Mesendoderm (in vitro differentiated cells): ENCODE measurements around the gene C5orf24. TPM values are rescaled to one million over a fixed set of nuclear protein-coding genes. Genes with fewer than 3 reads are reported as not detected.

Experiments used
- DNase-seq: peaks from one replicate; pipeline ENCODE4 v3.0.0; 2013
- H2AK5ac ChIP-seq: 2 replicates; pipeline ENCODE4 v1.6.1; 2013; ENCODE audit warnings: low read length, inconsistent platforms
- H2BK120ac ChIP-seq: 2 replicates; pipeline ENCODE4 v1.6.1; 2013; ENCODE audit warnings: low read depth, mild to moderate bottlenecking, low read length, moderate library complexity, mixed read lengths
- H2BK15ac ChIP-seq: replicated peaks from 2 replicates; pipeline ENCODE4 v1.6.1; 2013; ENCODE audit warnings: low read depth, mild to moderate bottlenecking, moderate library complexity
- H2BK5ac ChIP-seq: 2 replicates; pipeline ENCODE4 v1.6.1; 2013; ENCODE audit warnings: low read length, inconsistent platforms
- H3K18ac ChIP-seq: 2 replicates; pipeline ENCODE4 v1.6.1; 2013; ENCODE audit warnings: mild to moderate bottlenecking, low read length, mixed read lengths
- H3K23ac ChIP-seq: one replicate; pipeline ENCODE4 v1.6.1; 2013; ENCODE audit warnings: low read length
- H3K27ac ChIP-seq: 2 replicates; pipeline ENCODE4 v1.5.1; 2013; ENCODE audit warnings: low read depth, mild to moderate bottlenecking, inconsistent platforms, low read length, moderate library complexity
- H3K27me3 ChIP-seq: 2 replicates; pipeline ENCODE4 v1.6.1; 2013; ENCODE audit warnings: low read length, control low read depth, mild to moderate bottlenecking, inconsistent platforms; ENCODE audit not compliant: insufficient read depth, poor library complexity
- H3K36me3 ChIP-seq: 2 replicates; pipeline ENCODE4 v1.6.1; 2013; ENCODE audit warnings: low read length, inconsistent platforms; ENCODE audit not compliant: control insufficient read depth, insufficient read depth
- H3K4ac ChIP-seq: one replicate; pipeline ENCODE4 v1.6.1; 2013; ENCODE audit warnings: low read depth, mild to moderate bottlenecking, low read length, moderate library complexity
- H3K4me1 ChIP-seq: 2 replicates; pipeline ENCODE4 v1.6.1; 2013; ENCODE audit warnings: low read depth, low read length, inconsistent platforms; ENCODE audit not compliant: control insufficient read depth
- H3K4me2 ChIP-seq: 2 replicates; pipeline ENCODE4 v1.6.1; 2013; ENCODE audit warnings: low read length
- H3K4me3 ChIP-seq: 2 replicates; pipeline ENCODE4 v1.5.1; 2013; ENCODE audit warnings: mild to moderate bottlenecking, low read length
- H3K56ac ChIP-seq: one replicate; pipeline ENCODE4 v1.6.1; 2013; ENCODE audit warnings: low read length
- H3K79me1 ChIP-seq: 2 replicates; pipeline ENCODE4 v1.6.1; 2013; ENCODE audit warnings: low read length, inconsistent platforms
- H3K79me2 ChIP-seq: 2 replicates; pipeline ENCODE4 v1.6.1; 2013; ENCODE audit warnings: mild to moderate bottlenecking, low read length; ENCODE audit not compliant: control insufficient read depth, insufficient read depth
- H3K9ac ChIP-seq: 2 replicates; pipeline ENCODE4 v1.6.1; 2013; ENCODE audit warnings: low read length, inconsistent platforms
- H4K5ac ChIP-seq: one replicate; pipeline ENCODE4 v1.6.1; 2013; ENCODE audit warnings: low read length
- H4K8ac ChIP-seq: one replicate; pipeline ENCODE4 v1.6.1; 2013; ENCODE audit warnings: low read depth, mild to moderate bottlenecking, control low read depth, low read length, moderate library complexity
- WGBS: extraction: QIAGEN DNeasy Blood & Tissue Kit; methylation state at CpG from one replicate; pipeline ENCODE4 v1.1.7; 2013; ENCODE audit warnings: low lambda C conversion rate, missing lambda C conversion rate; ENCODE audit not compliant: insufficient coverage; ENCODE audit errors: extremely low coverage; 5-methylcytosine and 5-hydroxymethylcytosine counted together
- polyA plus RNA-seq, 2 experiments: library from polyadenylated mRNA; stranded (reverse); fragments of 200-250 nt; gene quantifications; one replicate each; pipeline ENCODE4 v1.2.3, GENCODE V29; 2013

Gene C5orf24
- polyA plus RNA-seq (2013, experiment 1 of 2): 16.7 TPM
- polyA plus RNA-seq (2013, experiment 2 of 2): 20.0 TPM

DNA sequence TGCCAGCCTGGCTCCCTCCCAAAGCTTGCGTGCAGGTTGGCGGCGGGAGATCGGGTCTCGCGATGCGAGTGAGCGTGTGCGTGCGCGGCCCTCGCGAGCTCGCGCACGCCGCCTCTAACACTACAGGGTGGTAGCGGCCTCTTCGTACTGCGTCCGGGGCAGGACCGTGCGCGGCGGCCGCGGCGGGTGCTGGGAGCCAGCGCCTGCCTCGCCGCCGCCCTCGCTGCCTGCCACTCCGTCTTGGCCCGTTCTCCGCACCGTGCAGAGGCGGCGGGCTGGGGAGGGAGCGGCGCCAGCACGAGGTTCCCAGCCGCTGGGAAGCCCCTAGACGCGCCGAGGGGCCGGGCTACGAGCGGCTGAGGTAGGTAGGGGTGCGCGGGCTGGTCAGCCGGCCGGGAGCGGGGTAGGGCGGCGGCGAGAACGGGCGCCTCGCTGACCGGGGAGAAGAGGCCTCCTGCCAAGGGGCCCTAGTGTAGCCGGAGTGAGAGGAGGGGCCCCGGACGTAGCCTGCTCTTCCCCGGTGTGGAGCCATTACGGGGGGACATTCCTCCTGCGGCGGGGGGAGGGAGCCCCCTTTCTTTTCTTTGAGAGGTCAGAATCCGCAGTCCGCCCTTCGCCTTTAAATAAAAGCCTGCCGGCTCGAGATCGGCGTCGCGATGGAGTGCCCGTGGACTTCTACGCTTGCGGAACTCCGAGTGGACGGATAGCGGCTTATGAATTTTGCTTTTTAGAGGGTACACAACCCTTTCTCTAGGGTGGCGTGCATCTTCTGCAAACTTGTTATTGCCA, at the start of gene C5orf24:
TSS of gene C5orf24 (plus strand) at position 117 of the 789 bp plus-strand sequence. CDS start 8,933 bp downstream, outside the sequence.
- H2BK120ac ChIP-seq: no peak within 1 kb of the TSS
- no peak within 1 kb of the TSS for H4K8ac ChIP-seq
- peak within 1 kb of the TSS; percentile 91 for H3K9ac ChIP-seq
- peaks cover 3% of the 10 kb centered on the region for H3K79me1 ChIP-seq
- no peaks in the 10 kb centered on the region for H3K27me3 ChIP-seq
- DNase-seq: peak; percentile 94
- peak within 1 kb of the TSS; percentile 35 for H3K18ac ChIP-seq
- no peaks in the 10 kb centered on the region for H3K4me1 ChIP-seq
- H2BK5ac ChIP-seq: no peak within 1 kb of the TSS
- no peaks in the 10 kb centered on the region for H3K36me3 ChIP-seq
- no peak within 1 kb of the TSS for H2BK15ac ChIP-seq
- peak within 1 kb of the TSS; percentile 46 for H3K4ac ChIP-seq
- no peak within 1 kb of the TSS for H2AK5ac ChIP-seq
- peak within 1 kb of the TSS; percentile 99 for H3K23ac ChIP-seq
- peak within 1 kb of the TSS; percentile 71 for H3K4me2 ChIP-seq
- no CpG with 5 or more reads among the region's 84 CpGs for WGBS
- H3K79me2 ChIP-seq: peaks cover 5% of the 10 kb centered on the region
- peak within 1 kb of the TSS; percentile 87 for H3K27ac ChIP-seq
- H3K56ac ChIP-seq: peak within 1 kb of the TSS; percentile 95
- H4K5ac ChIP-seq: peak within 1 kb of the TSS; percentile 84
- peak within 1 kb of the TSS; percentile 92 for H3K4me3 ChIP-seq

DNA sequence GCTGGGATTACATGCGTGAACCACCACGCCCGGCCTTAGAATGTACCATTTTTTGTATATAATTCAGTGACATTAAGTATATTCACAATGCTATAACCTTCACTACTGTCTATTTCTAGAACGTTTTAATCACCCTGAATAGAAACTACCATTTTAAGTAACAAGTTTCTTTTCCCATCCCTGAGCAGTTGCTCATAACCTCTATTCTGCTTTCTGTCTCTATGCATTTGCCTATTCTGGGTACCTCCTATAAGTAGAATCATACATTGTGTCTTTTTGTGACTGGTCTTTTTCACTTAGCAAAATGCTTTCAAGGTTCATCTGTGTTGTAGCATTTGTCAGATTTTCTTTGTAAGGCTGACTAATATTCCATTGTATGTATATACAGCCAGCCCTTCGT, 47.3 kb upstream of the C5orf24 start:
- no peak for DNase-seq
- Histone ChIP-seq H3K4me3 (no peak overlapping the region), H3K27ac (no peak overlapping the region), H3K27me3 (no peaks in the 10 kb centered on the region), H3K79me1 (peaks cover 2% of the 10 kb centered on the region), H4K8ac (no peak overlapping the region), H3K9ac (no peak overlapping the region), H2AK5ac (no peak overlapping the region), H3K4me1 (no peaks in the 10 kb centered on the region), H3K56ac (no peak overlapping the region), H3K36me3 (peaks cover 7% of the 10 kb centered on the region), H3K4me2 (no peak overlapping the region), H3K4ac (no peak overlapping the region), H3K79me2 (no peaks in the 10 kb centered on the region), H2BK5ac (no peak overlapping the region), H4K5ac (no peak overlapping the region), H2BK15ac (no peak overlapping the region), H3K23ac (no peak overlapping the region), H2BK120ac (no peak overlapping the region), H3K18ac (no peak overlapping the region)
- no CpG with 5 or more reads among the region's 5 CpGs for WGBS

DNA sequence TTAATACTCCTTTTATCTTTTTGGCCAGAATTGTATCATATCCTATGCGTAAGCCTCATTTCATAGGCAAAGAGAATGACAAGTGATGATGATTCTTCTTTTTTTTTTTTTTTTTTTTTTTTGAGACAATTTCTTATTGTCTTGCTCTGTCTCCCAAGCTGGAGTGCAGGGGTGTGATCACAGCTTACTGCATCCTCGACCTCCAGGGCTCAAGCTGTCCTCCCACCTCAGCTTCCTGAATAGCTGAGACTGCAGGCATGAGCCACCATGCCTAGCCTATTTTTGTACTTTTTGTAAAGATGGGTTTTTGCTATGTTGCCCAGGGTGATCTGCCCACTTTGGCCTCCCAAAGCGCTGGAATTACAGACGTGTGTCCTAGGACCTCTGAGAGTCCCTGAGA, 41.9 kb upstream of the C5orf24 start:
- no peak for DNase-seq
- no peaks in the 10 kb centered on the region for H3K27me3 ChIP-seq
- H3K4me1 ChIP-seq: no peaks in the 10 kb centered on the region
- H3K23ac ChIP-seq: no peak overlapping the region
- no peak overlapping the region for H4K5ac ChIP-seq
- no peak overlapping the region for H3K18ac ChIP-seq
- H2BK15ac ChIP-seq: no peak overlapping the region
- no peak overlapping the region for H3K4me3 ChIP-seq
- no peak overlapping the region for H2BK120ac ChIP-seq
- H4K8ac ChIP-seq: no peak overlapping the region
- no peak overlapping the region for H3K9ac ChIP-seq
- H3K79me1 ChIP-seq: no peaks in the 10 kb centered on the region
- H3K4me2 ChIP-seq: no peak overlapping the region
- no CpG with 5 or more reads among the region's 4 CpGs for WGBS
- no peak overlapping the region for H3K27ac ChIP-seq
- H3K4ac ChIP-seq: no peak overlapping the region
- H3K36me3 ChIP-seq: no peaks in the 10 kb centered on the region
- H3K56ac ChIP-seq: no peak overlapping the region
- no peak overlapping the region for H2AK5ac ChIP-seq
- H3K79me2 ChIP-seq: no peaks in the 10 kb centered on the region
- H2BK5ac ChIP-seq: no peak overlapping the region

DNA sequence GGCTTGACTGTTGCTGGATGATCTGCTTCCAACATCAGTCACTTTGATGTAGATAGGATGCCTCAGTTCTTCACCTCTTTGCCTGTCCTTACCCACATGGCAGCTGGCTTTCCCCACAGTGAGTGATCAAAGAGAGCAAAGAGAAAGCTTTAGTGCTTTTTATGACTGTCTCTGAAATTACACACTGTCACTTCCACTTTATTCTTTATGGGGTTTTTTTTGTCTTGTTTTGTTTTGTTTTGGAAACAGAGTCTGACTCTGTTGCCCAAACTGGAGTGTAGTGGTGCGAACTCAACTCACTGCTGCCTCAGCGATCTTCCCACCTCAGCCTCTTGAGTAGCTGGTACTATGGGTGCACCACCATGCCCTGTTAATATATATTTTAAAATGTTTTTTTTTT, 32.4 kb upstream of the C5orf24 start:
- Histone ChIP-seq H3K23ac (no peak overlapping the region), H2AK5ac (no peak overlapping the region), H3K4me1 (no peaks in the 10 kb centered on the region), H2BK5ac (no peak overlapping the region), H3K4ac (no peak overlapping the region), H3K79me1 (no peaks in the 10 kb centered on the region), H3K27me3 (no peaks in the 10 kb centered on the region), H3K4me2 (no peak overlapping the region), H2BK120ac (no peak overlapping the region), H4K5ac (no peak overlapping the region), H3K18ac (no peak overlapping the region), H3K56ac (no peak overlapping the region), H4K8ac (no peak overlapping the region), H3K27ac (no peak overlapping the region), H3K79me2 (no peaks in the 10 kb centered on the region), H2BK15ac (no peak overlapping the region), H3K9ac (no peak overlapping the region), H3K4me3 (no peak overlapping the region), H3K36me3 (peaks cover 3% of the 10 kb centered on the region)
- DNase-seq: no peak
- no CpG with 5 or more reads among the region's 2 CpGs for WGBS

DNA sequence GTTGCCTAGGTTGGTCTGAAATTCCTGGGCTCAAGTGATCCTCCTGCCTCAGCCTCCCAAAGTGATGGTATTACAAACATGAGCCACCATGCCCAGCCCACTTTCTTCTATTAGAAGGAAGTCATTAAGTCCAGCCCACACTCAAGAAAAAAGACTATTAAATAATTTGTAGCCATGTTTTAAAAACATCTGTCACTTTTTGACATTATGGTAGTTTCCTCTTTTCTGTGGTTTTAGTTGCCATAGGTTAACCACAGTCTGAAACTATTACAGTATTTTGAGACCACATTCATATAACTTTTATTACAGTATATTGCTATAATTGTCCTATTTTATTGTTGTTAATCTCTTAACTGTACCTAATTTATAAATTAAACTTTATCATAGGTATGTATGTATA, 31.9 kb upstream of the C5orf24 start:
- Histone ChIP-seq H4K8ac (no peak overlapping the region), H3K4me1 (no peaks in the 10 kb centered on the region), H2BK15ac (no peak overlapping the region), H3K79me2 (no peaks in the 10 kb centered on the region), H3K4me3 (no peak overlapping the region), H3K79me1 (no peaks in the 10 kb centered on the region), H2AK5ac (no peak overlapping the region), H3K9ac (no peak overlapping the region), H3K36me3 (peaks cover 5% of the 10 kb centered on the region), H3K23ac (no peak overlapping the region), H3K27me3 (no peaks in the 10 kb centered on the region), H3K56ac (no peak overlapping the region), H3K4me2 (no peak overlapping the region), H2BK120ac (no peak overlapping the region), H4K5ac (no peak overlapping the region), H3K4ac (no peak overlapping the region), H3K18ac (no peak overlapping the region), H3K27ac (no peak overlapping the region), H2BK5ac (no peak overlapping the region)
- no peak for DNase-seq

DNA sequence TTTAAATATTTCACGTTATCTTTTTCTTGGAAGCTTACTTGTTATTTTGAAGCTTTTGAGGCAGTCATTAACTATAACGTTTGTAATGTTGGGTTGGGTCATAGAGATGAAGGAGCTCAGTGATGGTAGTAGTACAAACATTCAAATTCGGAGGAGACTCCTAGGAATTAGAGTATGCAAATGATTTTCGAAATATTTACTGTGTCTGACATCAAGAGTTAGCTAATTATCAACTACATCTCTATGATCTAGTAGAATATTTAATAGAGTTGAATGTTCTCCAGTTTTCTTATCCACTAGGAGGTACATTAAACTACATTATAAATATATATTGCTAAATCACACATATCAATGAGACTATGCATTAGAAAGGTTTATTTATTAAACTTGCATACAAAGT, 28.8 kb upstream of the C5orf24 start:
- Histone ChIP-seq H3K79me1 (no peaks in the 10 kb centered on the region), H3K4me1 (no peaks in the 10 kb centered on the region), H2BK120ac (no peak overlapping the region), H3K9ac (no peak overlapping the region), H3K4me2 (no peak overlapping the region), H2BK15ac (no peak overlapping the region), H3K4ac (no peak overlapping the region), H3K23ac (no peak overlapping the region), H3K79me2 (no peaks in the 10 kb centered on the region), H3K18ac (no peak overlapping the region), H3K36me3 (peaks cover 5% of the 10 kb centered on the region), H3K27me3 (no peaks in the 10 kb centered on the region), H2BK5ac (no peak overlapping the region), H3K4me3 (no peak overlapping the region), H2AK5ac (no peak overlapping the region), H4K8ac (no peak overlapping the region), H3K56ac (no peak overlapping the region), H4K5ac (no peak overlapping the region), H3K27ac (no peak overlapping the region)
- no peak for DNase-seq
- WGBS: no CpG with 5 or more reads among the region's 4 CpGs
